T-helper 1 cell (primary cell): Measurements from ENCODE around the gene CDH4.

Experiments
- DNase-seq, 5 donors: peaks; one replicate each; pipeline ENCODE4 v3.0.0-alpha.2; 2012 to 2020

Gene CDH4

DNA sequence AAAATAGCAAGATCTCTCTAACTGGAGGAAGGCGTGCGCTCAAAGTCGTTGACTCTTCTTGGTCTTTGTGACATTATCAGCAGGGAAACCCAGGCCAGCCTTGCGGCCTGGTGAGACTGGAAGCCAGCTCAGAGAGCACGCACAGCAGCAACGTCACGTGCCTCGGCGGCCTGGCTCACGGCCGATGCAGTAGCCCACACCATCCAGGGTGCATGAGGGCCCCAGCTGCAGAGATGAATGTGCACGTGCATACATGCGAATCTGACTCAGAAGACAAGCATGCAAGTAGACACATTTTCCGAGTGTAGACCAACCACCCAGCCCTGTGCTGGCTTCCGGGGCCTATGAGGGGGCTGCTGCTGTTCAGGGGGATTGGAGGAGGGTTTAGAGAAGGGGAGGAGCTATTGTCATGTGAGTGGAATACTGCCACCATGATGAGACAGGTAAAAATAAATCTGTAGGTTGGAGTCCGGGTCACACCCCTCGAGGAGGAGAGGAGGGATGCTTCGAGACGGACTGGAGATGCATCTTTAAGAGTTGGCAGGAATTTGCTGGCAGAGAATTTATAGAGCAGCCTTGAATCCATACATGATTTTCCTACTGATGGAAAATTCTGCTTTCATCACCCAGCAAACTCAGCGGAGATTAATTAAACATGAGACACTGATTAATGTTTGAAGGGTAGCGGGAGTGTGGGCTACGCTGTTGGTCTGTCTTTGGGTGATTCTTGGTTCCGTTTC, 388.2 kb downstream of the CDH4 start:
- no peak for DNase-seq

DNA sequence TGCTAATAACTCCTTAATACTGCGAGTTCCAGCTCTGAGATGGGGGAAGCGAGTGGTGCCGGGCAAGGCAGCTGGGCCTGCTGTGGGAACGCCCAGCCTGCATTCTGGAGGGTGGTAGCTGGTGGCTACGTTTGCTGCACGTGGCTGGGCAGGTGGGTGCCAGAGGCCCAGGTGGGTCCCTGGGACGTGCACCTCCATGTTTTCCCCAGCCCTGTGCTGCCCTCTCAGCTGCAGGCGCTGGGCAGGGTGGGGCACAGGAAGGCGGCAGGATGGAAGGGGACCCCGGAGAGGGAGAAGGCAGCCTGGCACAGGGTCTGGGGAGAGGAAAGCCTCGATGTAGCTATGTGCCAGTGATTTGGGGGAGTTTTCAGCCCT, 388.8 kb downstream of the CDH4 start:
- no peak for DNase-seq

DNA sequence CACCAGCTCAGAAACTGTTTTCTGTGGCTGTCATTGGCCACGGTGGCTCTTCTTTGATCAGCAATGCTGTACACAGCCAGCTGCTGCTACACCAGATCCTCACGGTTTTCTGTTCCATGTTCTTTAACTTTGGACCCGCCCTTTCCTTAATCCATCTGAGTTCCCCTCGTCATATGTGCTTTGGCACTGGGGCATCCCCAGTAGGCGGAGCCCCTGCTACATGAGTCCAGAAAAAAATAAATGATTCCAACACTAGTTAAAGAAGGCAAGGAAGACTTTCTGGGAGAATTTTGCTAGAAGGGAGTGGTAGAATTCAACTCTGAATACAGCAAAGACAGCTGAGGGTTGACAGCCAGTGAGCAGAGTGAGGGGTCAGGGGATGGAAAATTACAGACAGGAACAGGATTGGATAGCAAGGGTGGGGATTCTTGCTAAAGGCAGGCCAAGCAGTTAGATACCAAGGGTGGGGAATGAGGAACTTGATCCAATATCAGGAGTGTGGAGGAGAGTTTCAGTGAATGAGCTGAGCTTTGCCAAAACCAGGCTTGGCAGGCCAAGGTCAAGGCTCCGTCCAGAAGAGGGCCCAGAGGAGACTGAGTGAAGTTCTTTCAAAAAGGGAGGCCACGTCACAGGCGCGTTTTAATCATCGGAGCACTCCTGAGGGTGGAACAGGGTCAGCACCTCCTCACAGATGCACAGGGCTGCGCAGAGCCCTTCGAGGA, 391.8 kb downstream of the CDH4 start:
- DNase-seq: no peak

DNA sequence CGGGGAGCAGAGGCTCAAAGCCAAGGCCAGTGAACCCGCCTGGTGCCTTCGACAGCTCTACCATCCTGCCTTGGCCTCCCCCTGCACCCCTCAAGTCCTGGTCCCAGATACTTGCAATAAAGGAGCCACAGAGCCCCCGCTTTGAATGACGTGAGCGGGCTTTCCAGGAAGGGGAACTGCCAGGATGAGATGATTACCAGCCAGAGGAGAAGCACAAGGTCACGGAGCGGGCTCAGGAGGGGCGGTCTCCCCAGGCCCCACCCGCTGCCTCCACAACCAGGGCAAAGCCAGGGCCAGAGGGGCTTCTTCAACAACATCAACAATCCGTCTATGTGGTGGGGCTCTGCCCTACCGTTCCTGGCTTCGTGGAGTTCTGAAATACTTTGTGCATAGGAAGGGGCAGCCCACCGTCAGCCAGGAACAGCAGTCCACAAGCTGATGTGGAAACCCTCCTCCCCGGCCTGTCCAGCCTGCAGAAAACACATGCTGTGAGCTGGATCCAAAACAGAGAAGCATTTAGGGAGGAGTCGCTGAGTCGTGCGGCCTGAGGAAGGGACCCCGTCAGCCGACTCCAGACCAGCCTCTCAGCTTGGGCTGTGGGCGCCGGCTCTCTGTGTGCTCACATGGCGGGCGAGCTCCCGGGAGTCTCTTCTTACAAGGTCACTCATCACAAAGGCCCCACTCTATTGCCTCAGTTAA, 392.5 kb downstream of the CDH4 start:
- no peak for DNase-seq

DNA sequence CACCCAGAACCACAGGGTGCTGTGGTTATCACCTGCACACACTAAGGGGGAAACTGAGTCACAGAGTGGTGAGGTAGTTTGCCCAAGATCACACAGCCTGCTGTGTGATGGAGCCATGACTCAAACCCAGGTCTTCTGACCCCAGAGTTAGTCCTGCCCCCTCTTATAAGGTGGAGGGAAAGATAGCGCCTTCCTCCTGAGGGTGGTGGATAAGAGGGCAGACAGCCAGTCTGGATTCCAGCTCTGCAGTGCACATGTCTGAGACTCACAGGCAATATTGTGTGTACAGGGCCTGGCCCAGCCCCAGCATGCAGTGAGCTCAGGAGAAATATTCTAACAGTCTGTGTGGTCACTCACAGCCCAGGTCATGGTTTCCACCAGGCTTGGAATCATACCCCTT, 393.7 kb downstream of the CDH4 start:
- DNase-seq: no peak

DNA sequence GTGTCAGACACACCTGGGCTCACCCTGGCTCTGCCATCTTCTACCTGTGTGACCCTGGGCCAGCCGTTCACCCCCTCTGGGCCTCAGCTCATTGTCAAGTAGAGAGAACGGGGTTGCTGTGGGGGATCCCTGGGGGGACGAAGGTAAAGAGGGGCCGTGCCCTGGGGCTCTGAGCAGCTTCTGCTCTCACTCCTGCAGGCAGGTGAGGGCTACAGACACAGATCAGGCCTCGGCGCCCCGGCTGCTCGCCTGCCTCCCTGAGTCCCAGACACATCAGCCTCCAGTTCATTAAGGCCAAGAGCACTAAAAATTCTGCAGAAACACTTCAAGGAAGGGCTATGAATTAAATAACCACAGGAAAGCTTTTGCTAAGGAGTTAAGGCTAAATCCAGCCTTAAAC, 394.4 kb downstream of the CDH4 start:
- DNase-seq: no peak

DNA sequence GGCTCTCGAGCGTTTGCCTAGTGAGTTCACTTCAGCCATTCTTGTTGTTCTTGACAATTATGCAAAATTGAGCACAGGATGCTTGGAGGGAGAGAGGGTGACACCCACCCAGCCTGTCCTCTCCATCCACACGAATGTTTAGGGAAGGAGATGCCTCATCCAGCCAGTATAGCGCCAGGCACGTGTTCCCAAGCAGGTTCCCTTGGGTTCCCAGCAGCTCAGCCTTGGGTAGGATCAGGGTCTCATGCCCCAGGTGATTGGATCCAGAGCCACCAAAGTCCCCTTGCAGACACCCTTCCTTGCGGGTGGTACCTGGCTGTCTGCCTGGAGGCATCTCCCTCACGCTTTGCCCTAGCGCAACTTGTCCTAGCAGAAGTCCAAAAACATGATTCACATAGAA, 394.9 kb downstream of the CDH4 start:
- DNase-seq: no peak

DNA sequence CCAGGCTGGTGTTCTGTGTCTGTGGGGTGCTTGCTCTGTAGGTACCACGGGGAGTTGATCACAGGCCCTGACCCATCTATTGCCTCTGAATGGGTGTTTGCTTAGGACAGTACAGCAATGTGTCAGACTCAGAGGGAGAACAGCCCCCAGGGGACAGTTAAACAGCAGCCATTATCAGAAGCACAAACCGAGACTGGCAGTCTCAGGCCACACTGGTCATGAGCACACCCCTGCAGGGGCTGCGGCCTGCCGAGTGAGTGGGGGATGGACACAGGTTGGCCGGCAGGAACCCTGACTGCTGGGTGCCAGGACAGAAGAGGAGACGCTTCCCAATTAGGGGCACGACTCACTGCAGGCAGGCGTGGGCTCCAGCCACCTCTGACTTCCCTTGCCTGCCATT, 395.6 kb downstream of the CDH4 start:
- DNase-seq: no peak

DNA sequence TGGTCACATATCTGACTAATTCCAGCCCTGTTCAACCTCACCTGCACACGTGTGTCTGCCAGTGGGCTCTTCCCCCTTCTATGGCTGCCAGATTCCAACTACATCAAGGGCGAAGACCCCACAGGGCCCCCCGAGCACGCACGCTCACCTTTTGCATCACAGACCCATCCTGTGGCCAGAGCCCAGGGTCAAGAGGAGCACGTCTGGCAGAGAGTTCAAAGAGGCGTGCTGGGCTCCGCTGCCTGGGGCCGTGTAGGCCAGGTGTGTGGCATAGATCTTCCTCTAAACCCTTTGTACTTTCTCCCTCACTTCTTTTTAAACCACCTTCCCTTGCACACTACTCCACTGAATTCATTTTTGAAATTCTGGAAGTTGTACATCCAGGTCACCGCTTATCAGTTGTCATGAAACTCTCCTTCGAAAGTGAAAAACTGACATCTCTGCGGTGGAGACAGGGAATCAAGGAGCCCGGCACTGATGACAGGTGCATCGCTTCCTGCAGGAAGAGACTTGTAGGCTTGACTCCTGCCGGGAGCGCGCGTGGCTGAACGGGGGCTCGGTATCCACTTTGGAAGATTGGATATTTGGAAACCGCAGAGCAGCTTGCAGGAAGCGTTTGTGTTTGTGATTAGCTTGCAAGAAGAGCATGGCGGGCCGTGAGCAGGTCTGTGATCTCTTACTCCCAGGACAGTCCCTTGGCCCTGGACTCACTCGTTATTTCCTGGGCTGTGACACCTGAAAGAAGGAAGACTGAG, 397.2 kb downstream of the CDH4 start:
- DNase-seq: no peak

DNA sequence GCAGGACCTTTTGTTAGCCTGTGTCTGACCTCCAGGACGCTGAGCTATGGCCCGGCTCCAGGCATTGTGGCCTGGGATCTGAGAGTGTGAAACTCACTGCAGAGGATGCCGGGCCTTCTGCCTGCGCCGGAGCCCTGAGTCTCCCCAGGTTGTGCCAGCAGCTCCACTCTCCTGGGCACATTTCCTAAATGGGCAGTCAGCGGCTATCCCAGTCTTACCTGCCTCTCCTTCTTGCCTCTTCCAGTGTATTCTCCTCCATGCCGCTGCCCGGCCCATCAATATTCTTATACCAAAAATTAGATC, 397.8 kb downstream of the CDH4 start:
- DNase-seq: no peak

DNA sequence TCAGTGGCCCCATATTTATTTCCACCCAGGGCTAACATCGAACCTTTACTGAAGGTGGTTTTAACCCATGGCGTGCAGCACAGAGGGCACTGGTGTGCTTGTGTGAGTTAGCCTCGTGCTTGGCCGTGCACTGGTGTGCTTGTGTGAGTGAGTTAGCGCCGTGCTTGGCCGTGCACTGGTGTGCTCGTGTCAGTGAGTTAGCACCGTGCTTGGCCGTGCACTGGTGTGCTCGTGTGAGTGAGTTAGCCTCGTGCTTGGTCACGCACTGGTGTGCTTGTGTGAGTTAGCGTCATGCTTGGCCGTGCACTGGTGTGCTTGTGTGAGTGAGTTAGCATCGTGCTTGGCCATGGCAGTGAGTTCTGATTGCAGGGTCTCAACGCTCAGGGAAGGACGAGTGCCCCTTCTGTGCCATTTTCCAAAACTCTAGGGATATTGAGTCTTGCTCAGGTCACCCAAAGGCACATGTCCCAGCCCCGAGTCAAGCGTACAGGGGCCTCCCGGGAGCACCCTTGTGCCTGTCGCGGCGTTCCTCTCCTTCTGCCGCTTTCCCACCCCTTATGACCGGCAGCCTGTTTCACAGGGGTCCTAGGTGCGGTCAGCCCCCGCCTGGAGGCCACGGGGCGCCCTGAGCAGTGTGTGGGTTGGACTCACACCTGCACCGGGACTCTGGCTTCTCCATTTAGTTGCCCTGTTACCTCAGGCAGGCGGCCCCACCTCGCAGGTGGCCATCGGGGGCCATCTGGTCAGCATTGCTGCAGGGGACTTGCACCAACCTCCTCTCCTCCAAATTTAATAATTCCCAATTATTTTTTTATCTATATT, 399.1 kb downstream of the CDH4 start:
- no peak for DNase-seq

DNA sequence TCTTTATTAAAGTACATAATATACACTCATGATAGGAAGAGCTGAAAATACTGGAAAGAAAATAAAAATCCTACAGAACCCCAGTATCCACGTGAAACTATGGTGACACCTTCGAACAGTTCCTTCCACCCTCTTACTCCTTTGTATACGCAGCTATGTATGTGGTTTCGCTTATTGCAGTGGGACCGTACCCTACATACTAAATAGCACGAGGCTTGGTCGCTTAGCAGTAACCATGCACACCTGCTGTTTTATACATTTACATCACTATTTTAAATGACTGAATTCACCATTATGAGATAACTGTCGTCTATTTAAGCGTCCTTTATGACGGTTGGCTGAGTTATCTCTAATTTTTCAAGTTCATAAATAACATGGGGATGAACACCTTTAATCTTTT, 400.1 kb downstream of the CDH4 start:
- no peak for DNase-seq

DNA sequence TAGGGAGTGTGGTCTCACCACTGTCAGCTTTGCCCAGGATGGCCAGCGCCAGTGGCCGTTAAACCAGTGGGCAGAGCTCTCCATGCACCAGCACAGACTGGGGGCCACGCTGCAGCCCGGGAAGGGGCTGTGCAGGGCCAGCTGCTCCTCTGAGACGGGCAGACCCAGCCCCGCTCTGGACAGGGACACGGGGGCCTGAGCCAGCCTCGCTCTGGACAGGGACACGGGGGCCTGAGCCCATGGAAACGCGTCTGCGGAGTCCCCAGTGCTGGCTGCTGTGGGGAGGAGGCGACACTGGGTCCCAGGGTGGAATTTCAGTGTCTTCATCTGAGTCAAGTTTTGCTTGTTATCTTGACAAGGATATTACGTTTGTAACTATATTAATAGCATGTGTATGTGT, 402.7 kb downstream of the CDH4 start:
- DNase-seq: no peak

DNA sequence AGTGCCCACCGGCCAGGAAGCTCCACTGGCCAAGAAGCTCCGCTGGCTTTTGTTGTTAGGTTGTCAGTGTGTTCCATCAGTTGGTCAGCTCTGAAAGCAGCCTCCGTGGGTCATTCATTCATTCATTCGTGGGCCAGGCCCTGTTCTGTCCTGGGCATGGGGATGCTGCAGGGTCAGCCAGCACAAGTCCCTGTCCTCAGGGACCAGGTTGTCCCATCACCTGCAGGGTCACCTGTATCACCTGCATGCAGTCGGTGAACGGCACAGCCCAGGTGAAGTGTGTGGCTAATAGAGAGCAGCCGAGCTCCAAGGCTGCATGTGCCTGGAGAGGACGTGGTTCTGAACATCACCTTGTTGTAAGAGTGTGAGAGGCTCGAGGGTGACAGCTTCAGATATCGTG, 403.5 kb downstream of the CDH4 start:
- DNase-seq: no peak

DNA sequence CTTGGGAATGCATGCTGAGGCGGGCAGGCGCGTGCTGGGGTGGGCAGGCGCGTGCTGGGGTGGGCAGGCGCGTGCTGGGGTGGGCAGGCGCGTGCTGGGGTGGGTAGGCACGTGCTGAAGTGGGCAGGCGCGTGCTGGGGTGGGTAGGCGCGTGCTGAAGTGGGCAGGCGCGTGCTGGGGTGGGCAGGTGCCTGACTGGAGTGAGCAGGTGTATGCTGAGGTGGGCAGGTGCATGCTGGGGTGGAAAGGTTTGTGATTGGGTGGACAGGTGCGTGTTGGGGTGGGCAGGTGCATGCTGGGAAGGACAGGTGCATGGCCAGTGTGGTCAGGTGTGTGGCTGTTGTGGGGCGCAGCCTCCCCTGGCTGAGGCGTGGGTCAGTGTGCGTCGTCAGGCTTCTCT, 404.1 kb downstream of the CDH4 start:
- DNase-seq: no peak

DNA sequence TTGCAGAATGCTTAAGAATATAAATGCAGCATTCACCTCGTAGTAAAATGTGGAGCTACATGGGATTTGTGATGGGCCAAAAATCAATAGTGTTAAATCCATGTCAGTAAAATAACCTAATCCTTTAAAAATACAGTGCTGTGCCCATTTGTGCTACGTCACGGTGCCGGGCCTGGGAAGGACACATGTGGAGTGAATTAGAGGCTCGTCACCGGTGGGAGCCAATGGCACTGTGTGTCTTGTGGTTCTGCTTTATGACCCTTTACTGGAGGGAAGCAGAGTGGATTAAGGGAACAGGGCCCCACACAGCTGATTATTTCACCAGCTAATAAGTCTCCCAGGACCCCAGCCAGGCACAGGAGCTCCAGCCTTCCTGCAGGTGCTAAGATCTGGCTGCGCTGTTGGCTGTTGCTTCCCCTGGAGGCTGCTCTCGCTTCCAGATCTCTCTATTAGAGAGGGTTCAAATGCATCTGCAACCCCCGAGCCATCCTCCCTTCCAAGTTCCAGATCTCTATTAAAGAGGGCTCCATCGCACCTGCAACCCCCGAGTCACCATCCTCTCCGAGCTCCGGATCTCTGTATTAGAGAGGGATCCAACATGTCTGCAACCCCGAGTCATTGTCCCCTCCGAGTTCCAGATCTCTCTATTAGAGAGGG, 405.8 kb downstream of the CDH4 start:
- DNase-seq: no peak

DNA sequence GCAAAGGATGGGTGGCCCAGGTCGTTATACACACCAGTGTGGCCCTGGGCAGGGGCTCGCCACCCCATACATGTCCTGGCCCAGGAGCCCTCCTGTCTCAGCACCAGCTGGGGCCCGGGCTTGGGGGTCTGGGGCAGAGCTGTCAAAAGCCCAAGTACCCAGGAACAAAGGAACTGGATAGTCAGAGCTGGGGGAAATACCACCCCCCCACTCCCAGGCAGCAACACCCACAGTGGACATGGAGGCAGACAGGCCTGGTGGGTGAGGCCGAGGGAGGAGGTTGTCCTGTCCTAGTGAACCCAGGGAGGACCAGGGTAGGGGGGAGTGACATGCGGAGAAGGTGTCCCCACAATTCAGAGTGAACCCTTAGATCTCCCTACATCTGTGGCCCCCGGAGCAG, 406.5 kb downstream of the CDH4 start:
- no peak for DNase-seq

DNA sequence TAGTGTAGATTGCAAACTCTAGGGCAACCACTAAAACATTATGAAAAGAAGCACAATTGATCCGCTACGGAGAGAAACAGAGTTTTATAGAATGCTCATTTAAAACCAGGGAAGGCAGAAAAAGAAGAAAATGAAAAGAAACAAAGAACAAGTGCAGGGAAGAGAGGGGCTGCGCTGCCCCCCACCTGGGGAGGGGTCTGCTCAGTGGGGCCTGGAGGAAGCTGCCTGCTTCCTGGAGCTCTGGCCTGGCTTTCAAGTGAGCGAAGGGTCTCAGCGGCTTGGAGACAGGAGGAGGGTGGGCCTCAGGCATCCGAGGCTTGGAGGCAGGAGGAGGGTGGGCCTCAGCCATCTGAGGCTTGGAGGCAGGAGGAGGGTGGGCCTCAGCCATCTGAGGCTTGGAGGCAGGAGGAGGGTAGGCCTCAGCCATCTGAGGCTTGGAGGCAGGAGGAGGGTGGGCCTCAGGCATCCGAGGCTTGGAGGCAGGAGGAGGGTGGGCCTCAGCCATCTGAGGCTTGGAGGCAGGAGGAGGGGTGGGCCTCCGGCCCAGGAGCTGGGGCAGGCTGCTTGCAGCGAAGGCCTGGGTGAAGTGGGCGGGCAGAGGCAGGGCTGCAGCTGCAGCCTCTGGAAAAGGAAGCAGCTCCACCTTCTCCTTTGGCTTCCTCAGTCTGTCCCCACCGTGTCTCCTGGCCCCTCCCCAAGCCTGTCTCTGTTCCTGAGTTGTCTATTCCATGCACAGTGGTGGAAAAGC, 407.4 kb downstream of the CDH4 start:
- DNase-seq: no peak

DNA sequence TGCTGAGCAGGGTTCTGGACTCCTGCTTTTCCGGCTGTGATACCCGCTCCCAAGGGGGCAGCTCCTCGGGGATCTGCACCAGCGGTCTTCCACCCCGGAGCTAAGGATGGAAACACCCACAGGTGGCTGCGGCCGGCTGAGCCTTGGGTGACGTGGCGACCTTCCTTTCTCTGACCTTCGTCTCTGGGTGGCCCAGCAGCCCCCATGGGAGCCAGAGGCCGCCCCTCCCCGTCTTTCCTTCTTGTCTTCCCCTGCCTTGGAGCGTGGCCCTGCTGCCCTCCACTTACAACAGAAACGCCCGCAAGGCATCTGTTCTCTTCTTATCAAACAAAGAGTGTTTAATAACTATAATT, 407.9 kb downstream of the CDH4 start:
- no peak for DNase-seq

DNA sequence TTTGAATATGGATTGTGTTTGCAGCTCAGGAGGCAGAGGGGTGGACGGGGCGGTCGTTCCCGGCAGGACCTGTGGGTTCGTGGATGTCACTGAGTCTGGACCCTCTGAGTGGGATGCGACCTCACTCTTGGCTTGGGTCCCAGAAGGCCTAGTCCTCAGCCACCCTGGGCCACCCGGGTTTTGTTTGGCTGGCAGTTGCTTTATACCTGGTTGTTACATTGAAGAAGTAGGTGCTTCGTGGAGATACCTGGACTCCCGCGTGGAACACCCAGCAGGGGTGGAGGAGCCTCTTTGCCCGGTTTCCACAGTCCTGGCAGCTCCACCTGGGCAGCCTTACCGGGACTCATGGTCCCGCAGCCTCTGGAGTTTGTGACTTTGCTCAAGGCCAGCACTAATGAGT, 408.5 kb downstream of the CDH4 start:
- DNase-seq: no peak

DNA sequence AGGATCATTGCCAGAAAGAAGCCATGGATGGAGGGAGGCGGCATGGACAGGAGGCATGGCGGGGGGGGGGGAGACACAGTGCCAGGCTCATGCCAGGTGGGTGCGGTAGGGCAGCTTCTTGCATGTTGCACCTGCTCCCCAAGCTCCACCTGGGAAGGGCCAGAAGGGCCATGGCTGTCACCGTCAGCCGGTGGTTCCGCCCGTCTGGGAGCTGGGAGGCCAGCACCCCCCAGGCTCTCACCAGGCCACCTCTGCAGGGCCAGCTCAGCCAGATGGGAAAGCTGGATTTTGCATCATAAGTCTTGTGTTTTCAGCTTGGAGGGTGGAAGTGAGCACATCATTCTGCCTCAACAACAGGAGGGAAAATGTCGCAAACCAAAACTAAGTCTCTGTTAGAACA, 409.0 kb downstream of the CDH4 start:
- no peak for DNase-seq

DNA sequence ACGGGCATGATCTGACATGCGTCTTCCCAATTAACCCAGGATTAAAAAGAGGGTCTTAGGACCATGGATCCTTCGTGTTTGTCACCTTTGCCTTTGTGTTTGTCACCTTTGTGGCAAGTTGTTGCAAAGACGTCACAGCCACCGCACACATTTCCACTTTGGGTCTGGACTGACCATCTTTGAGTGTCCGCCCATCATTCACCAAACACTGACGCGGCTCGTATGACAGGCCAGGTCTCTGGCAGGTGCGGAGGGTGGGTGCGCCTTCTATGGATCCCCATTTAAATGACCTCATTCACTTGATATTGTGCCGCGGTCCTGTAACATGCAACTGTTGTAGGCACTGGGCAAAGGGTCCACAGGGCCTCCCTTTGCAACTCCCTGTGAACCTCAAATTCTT, 409.5 kb downstream of the CDH4 start:
- no peak for DNase-seq
